ENCODE data around the gene ROBO3.

The ROBO3 gene

GRCh38 chr11:124875943-124876817 is 10.9 kb downstream of the ROBO3 start:
- peak; percentile 72 for FAIRE-seq

GRCh38 chr11:124876818-124877630 is 11.8 kb downstream of the ROBO3 start:
- FAIRE-seq: no peak

GRCh38 chr11:124877631-124877909 is 12.3 kb downstream of the ROBO3 start:
- no peak for FAIRE-seq

GRCh38 chr11:124877910-124878758 is 12.9 kb downstream of the ROBO3 start:
- FAIRE-seq: no peak

GRCh38 chr11:124878759-124879492 is 13.7 kb downstream of the ROBO3 start:
- FAIRE-seq: no peak

- FAIRE-seq: no peak
Observed at GRCh38 chr11:124879493-124880289, 14.5 kb downstream of the ROBO3 start.

GRCh38 chr11:124880290-124880611 is 15.0 kb downstream of the ROBO3 start:
- no peak for FAIRE-seq

- no peak for FAIRE-seq
Observed at GRCh38 chr11:124880958-124881357, 15.7 kb downstream of the ROBO3 start.

GRCh38 chr11:124882339-124883071 is 17.3 kb downstream of the ROBO3 start:
- FAIRE-seq: no peak

- FAIRE-seq: no peak
Observed at GRCh38 chr11:124884340-124884739, 19.1 kb downstream of the ROBO3 start.

- FAIRE-seq: no peak
Observed at GRCh38 chr11:124884869-124885479, 19.7 kb downstream of the ROBO3 start.

- FAIRE-seq: no peak
Observed at GRCh38 chr11:124886476-124886875, 21.2 kb downstream of the ROBO3 start.

GRCh38 chr11:124886978-124887666 is 21.9 kb downstream of the ROBO3 start:
- FAIRE-seq: no peak

- no peak for FAIRE-seq
Observed at GRCh38 chr11:124887667-124888013, 22.4 kb downstream of the ROBO3 start.

GRCh38 chr11:124889191-124890091 is 24.2 kb downstream of the ROBO3 start:
- FAIRE-seq: no peak

GRCh38 chr11:124890151-124890550 is 24.9 kb downstream of the ROBO3 start:
- no peak for FAIRE-seq

- no peak for FAIRE-seq
Observed at GRCh38 chr11:124890683-124891372, 25.6 kb downstream of the ROBO3 start.

- no peak for FAIRE-seq
Observed at GRCh38 chr11:124891373-124891861, 26.2 kb downstream of the ROBO3 start.

All from TTC549 (cell line).